SK-N-SH treated with all-trans-retinoic acid at 6 μM for 48 hours (cell line): ENCODE measurements around the gene CASP2.

Source experiments
- ATAC-seq: fragments of 200-7000 bp; cut with Tn5 transposase; 3 replicates; pipeline ENCODE4 v1.9.1; 2020; ENCODE audit warnings: mild to moderate bottlenecking, moderate library complexity
- ARNTL ChIP-seq: fragments of 450-650 bp; formaldehyde crosslinking; IDR thresholded peaks from 2 replicates; pipeline ENCODE4 v1.5.0; 2020; ENCODE audit warnings: low read depth, mild to moderate bottlenecking, moderate library complexity, borderline replicate concordance
- BACH2 ChIP-seq: fragments of 250-450 bp; sonication (Bioruptor Pico); IDR thresholded peaks from 2 replicates; pipeline ENCODE4 v1.9.0; 2021; ENCODE audit warnings: mild to moderate bottlenecking, borderline replicate concordance
- CREB5 ChIP-seq: fragments of 250-450 bp; sonication (Bioruptor Pico); IDR thresholded peaks from 2 replicates; pipeline ENCODE4 v1.5.1; 2020; ENCODE audit warnings: low read depth, mild to moderate bottlenecking, moderate library complexity
- CSDC2 ChIP-seq: fragments of 250-450 bp; sonication (Bioruptor Pico); IDR thresholded peaks from 2 replicates; pipeline ENCODE4 v1.5.0; 2020; ENCODE audit warnings: mild to moderate bottlenecking, moderate library complexity
- CSRNP3 ChIP-seq: fragments of 250-450 bp; sonication (Bioruptor Pico); IDR thresholded peaks from 2 replicates; pipeline ENCODE4 v1.5.1; 2021; ENCODE audit warnings: mild to moderate bottlenecking, moderate library complexity
- ESRRG ChIP-seq: fragments of 250-450 bp; sonication (Bioruptor Pico); IDR thresholded peaks from 2 replicates; pipeline ENCODE4 v1.6.1; 2021; ENCODE audit warnings: mild to moderate bottlenecking
- GLIS3 ChIP-seq: fragments of 250-450 bp; sonication (Bioruptor Pico); IDR thresholded peaks from 2 replicates; pipeline ENCODE4 v1.5.0; 2020; ENCODE audit warnings: mild to moderate bottlenecking, moderate library complexity
- ISL1 ChIP-seq: fragments of 250-450 bp; sonication (Bioruptor Pico); IDR thresholded peaks from 2 replicates; pipeline ENCODE4 v2.1.2; 2022; ENCODE audit warnings: mild to moderate bottlenecking, moderate library complexity
- PATZ1 ChIP-seq: fragments of 250-450 bp; sonication (Bioruptor Pico); IDR thresholded peaks from 2 replicates; pipeline ENCODE4 v1.8.0; 2020; ENCODE audit warnings: mild to moderate bottlenecking, moderate library complexity, borderline replicate concordance
- POU6F1 ChIP-seq: fragments of 250-450 bp; sonication (Bioruptor Pico); IDR thresholded peaks from 2 replicates; pipeline ENCODE4 v1.8.0; 2021; ENCODE audit warnings: low read depth, mild to moderate bottlenecking, moderate library complexity, borderline replicate concordance
- PPARA ChIP-seq: fragments of 250-450 bp; sonication (Bioruptor Pico); IDR thresholded peaks from 2 replicates; pipeline ENCODE4 v1.5.0; 2020; ENCODE audit warnings: mild to moderate bottlenecking, borderline replicate concordance
- RARB ChIP-seq: fragments of 250-450 bp; sonication (Bioruptor Pico); IDR thresholded peaks from 2 replicates; pipeline ENCODE4 v1.8.0; 2021; ENCODE audit warnings: mild to moderate bottlenecking, moderate library complexity
- SNAI2 ChIP-seq: fragments of 250-450 bp; sonication (Bioruptor Pico); IDR thresholded peaks from 2 replicates; pipeline ENCODE4 v1.5.0; 2020; ENCODE audit warnings: mild to moderate bottlenecking, moderate library complexity
- TCF4 ChIP-seq: fragments of 250-450 bp; sonication (Bioruptor Pico); IDR thresholded peaks from 2 replicates; pipeline ENCODE4 v1.8.0; 2021; ENCODE audit warnings: mild to moderate bottlenecking, moderate library complexity, borderline replicate concordance
- TOX ChIP-seq: fragments of 250-450 bp; sonication (Bioruptor Pico); IDR thresholded peaks from 2 replicates; pipeline ENCODE4 v1.8.0; 2021; ENCODE audit warnings: mild to moderate bottlenecking, moderate library complexity, borderline replicate concordance
- TSHZ2 ChIP-seq: fragments of 250-450 bp; sonication (Bioruptor Pico); IDR thresholded peaks from 2 replicates; pipeline ENCODE4 v1.5.0; 2020; ENCODE audit warnings: mild to moderate bottlenecking, moderate library complexity
- ZC3H10 ChIP-seq: fragments of 250-450 bp; sonication (Bioruptor Pico); IDR thresholded peaks from 2 replicates; pipeline ENCODE4 v1.5.1; 2021; ENCODE audit warnings: mild to moderate bottlenecking, moderate library complexity
- ZFP3 ChIP-seq: fragments of 250-450 bp; sonication (Bioruptor Pico); IDR thresholded peaks from 2 replicates; pipeline ENCODE4 v1.5.0; 2020; ENCODE audit warnings: mild to moderate bottlenecking, moderate library complexity
- ZFP30 ChIP-seq: fragments of 450-650 bp; formaldehyde crosslinking; IDR thresholded peaks from 2 replicates; pipeline ENCODE4 v1.5.0; 2022; ENCODE audit warnings: mild to moderate bottlenecking, moderate library complexity
- ZNF565 ChIP-seq: fragments of 450-650 bp; formaldehyde crosslinking; conservative IDR thresholded peaks from 2 replicates; pipeline ENCODE4 v1.5.0; 2020; ENCODE audit warnings: low read depth, mild to moderate bottlenecking, moderate library complexity
- ZNF70 ChIP-seq: fragments of 450-650 bp; formaldehyde crosslinking; IDR thresholded peaks from 2 replicates; pipeline ENCODE4 v1.5.0; 2020; ENCODE audit warnings: mild to moderate bottlenecking, moderate library complexity

The CASP2 gene

GRCh38 chr7:143250822-143251221 is 37.3 kb upstream of the CASP2 start:
- ATAC-seq: no peak
- TF ChIP-seq ESRRG: no peak
- TF ChIP-seq TCF4 (CRISPR knock-in tag): no peak
- TF ChIP-seq ISL1: no peak
- no peak for TF ChIP-seq RARB (CRISPR knock-in tag)
- TF ChIP-seq ARNTL: no peak
- TF ChIP-seq TOX (CRISPR knock-in tag): no peak
- no peak for TF ChIP-seq SNAI2 (CRISPR knock-in tag)
- no peak for TF ChIP-seq PATZ1 (CRISPR knock-in tag)

GRCh38 chr7:143252006-143252405 is 36.1 kb upstream of the CASP2 start:
- TF ChIP-seq ZC3H10 (CRISPR knock-in tag) (no peak), ZFP30 (CRISPR knock-in tag) (no peak), ARNTL (no peak), CREB5 (CRISPR knock-in tag) (no peak), CSDC2 (no peak), RARB (CRISPR knock-in tag) (no peak), ZNF70 (no peak), ZNF565 (no peak), ZFP3 (no peak), TOX (CRISPR knock-in tag) (no peak), POU6F1 (CRISPR knock-in tag) (no peak), ISL1 (no peak), PPARA (no peak), CSRNP3 (CRISPR knock-in tag) (no peak), GLIS3 (CRISPR knock-in tag) (no peak), ESRRG (no peak), SNAI2 (CRISPR knock-in tag) (no peak)
- no peak for ATAC-seq

- no peak for ATAC-seq
- no peak for TF ChIP-seq ARNTL
- TF ChIP-seq PATZ1 (CRISPR knock-in tag): no peak
- no peak for TF ChIP-seq CSRNP3 (CRISPR knock-in tag)
- TF ChIP-seq TSHZ2: no peak
- TF ChIP-seq ZC3H10 (CRISPR knock-in tag): no peak
- TF ChIP-seq GLIS3 (CRISPR knock-in tag): no peak
- no peak for TF ChIP-seq TOX (CRISPR knock-in tag)
- no peak for TF ChIP-seq ESRRG
- TF ChIP-seq BACH2 (CRISPR knock-in tag): no peak
- TF ChIP-seq ZFP3: no peak
- TF ChIP-seq CSDC2: no peak
- no peak for TF ChIP-seq CREB5 (CRISPR knock-in tag)
- no peak for TF ChIP-seq ZNF70
These were observed 32.6 kb upstream of the CASP2 start for GRCh38 chr7:143255564-143255963.
